ENCODE results near the gene PRPSAP2.

- TF ChIP-seq CTCF (IDR thresholded peaks at IDR 0.05) (no peak), POLR2AphosphoS5 (IDR thresholded peaks at IDR 0.05) (no peak), POLR2A (IDR thresholded peaks at IDR 0.05) (no peak), EP300 (IDR thresholded peaks at IDR 0.05) (no peak)
Measured at GRCh38 chr17:18866866-18867813, 9.2 kb downstream of the PRPSAP2 start.

Data from upper lobe of left lung (tissue), 4 donors.